Fibroblast of lung (primary cell): Measurements from ENCODE around the gene USH2A. TPM values are rescaled to one million over a fixed set of nuclear protein-coding genes. Genes with fewer than 3 reads are reported as not detected.
A peak's percentile ranks its signal among the peaks of the same experiment; 100 is the strongest.

Experiments used
- DNase-seq, 2 donors: peaks; one replicate each; pipeline versions ENCODE4 v3.0.0 to v3.0.0-alpha.2; 2010; ENCODE audit warnings: low read depth in 2 of 2
- H2AFZ ChIP-seq: 2 replicates; pipeline ENCODE4 v1.5.1; 2012; ENCODE audit warnings: low read length, control low read depth, inconsistent platforms
- H3K27ac ChIP-seq: 2 replicates; pipeline ENCODE4 v1.5.1; 2011; ENCODE audit warnings: low read length, control low read depth; ENCODE audit not compliant: insufficient read depth
- H3K27me3 ChIP-seq: 2 replicates; pipeline ENCODE4 v1.5.1; 2011; ENCODE audit warnings: mild to moderate bottlenecking, low read length; ENCODE audit not compliant: control insufficient read depth, insufficient read depth
- H3K36me3 ChIP-seq: 2 replicates; pipeline ENCODE4 v1.5.1; 2011; ENCODE audit warnings: low read length; ENCODE audit not compliant: control insufficient read depth, insufficient read depth
- H3K4me1 ChIP-seq: 2 replicates; pipeline ENCODE4 v1.5.1; 2011; ENCODE audit warnings: low read length; ENCODE audit not compliant: control insufficient read depth, insufficient read depth; ENCODE audit errors: extremely low read depth
- H3K4me2 ChIP-seq: 2 replicates; pipeline ENCODE4 v1.5.1; 2011; ENCODE audit warnings: low read length, control low read depth; ENCODE audit not compliant: insufficient read depth; ENCODE audit errors: extremely low read depth
- H3K4me3 ChIP-seq, 4 experiments: fragments of 200-600 bp in 1 of 4; sonication (generic) in 1 of 4; replicated peaks in 1 of 4; 2 replicates each; pipeline ENCODE4 v1.5.1; 2011 to 2016; ENCODE audit warnings: low read length in 4 of 4, low read depth in 3 of 4, mild to moderate bottlenecking in 3 of 4, control low read depth in 2 of 4, inconsistent platforms in 1 of 4, mixed read lengths in 1 of 4; ENCODE audit not compliant: insufficient read depth in 1 of 4; ENCODE audit errors: control extremely low read depth in 1 of 4
- H3K79me2 ChIP-seq: 2 replicates; pipeline ENCODE4 v1.5.1; 2012; ENCODE audit warnings: mild to moderate bottlenecking, low read length, inconsistent platforms; ENCODE audit not compliant: control insufficient read depth, insufficient read depth
- H3K9ac ChIP-seq: 2 replicates; pipeline ENCODE4 v1.5.1; 2011; ENCODE audit warnings: mild to moderate bottlenecking, low read length, control low read depth; ENCODE audit not compliant: insufficient read depth
- H3K9me3 ChIP-seq: 2 replicates; pipeline ENCODE4 v1.5.1; 2012; ENCODE audit warnings: low read depth, low read length; ENCODE audit not compliant: control insufficient read depth, insufficient read depth
- H4K20me1 ChIP-seq: 2 replicates; pipeline ENCODE4 v1.5.1; 2011; ENCODE audit warnings: low read length; ENCODE audit not compliant: control insufficient read depth, insufficient read depth; ENCODE audit errors: extremely low read depth
- EZH2 ChIP-seq: IDR thresholded peaks from 2 replicates; pipeline ENCODE4 v1.5.1; 2012; ENCODE audit warnings: low read length, control low read depth, mild to moderate bottlenecking; ENCODE audit errors: missing control alignments
- polyA plus RNA-seq, 2 donors: library from polyadenylated mRNA; depleted of rRNA in 1 of 2; stranded (reverse) in 1 of 2; unstranded in 1 of 2; fragments of >200 nt; gene quantifications; 2 replicates each; pipeline ENCODE4 v1.2.1, GENCODE V29; 2011 to 2012; ENCODE audit warnings: missing spikeins in 1 of 2
- total RNA-seq: library from RNA; depleted of rRNA; stranded (reverse); fragments of >200 nt; gene quantifications from 2 replicates; pipeline ENCODE4 v1.2.1, GENCODE V29; 2014
- TF ChIP-seq, protein P1 (sequence below), 2 donors: IDR thresholded peaks in 1 of 2; conservative IDR thresholded peaks in 1 of 2; 1 replicate in 1 of 2; 2 replicates in 1 of 2; pipeline ENCODE4 v1.5.1; 2011 to 2012; ENCODE audit warnings: low read length in 2 of 2, control low read depth in 1 of 2, inconsistent platforms in 1 of 2, low read depth in 1 of 2, mild to moderate bottlenecking in 1 of 2

Gene USH2A
- total and polyA plus RNA-seq, 2 donors (not counting 1 experiment from before 2014, with no cell fraction given), result under 0.01 to 0.01 TPM

DNA sequence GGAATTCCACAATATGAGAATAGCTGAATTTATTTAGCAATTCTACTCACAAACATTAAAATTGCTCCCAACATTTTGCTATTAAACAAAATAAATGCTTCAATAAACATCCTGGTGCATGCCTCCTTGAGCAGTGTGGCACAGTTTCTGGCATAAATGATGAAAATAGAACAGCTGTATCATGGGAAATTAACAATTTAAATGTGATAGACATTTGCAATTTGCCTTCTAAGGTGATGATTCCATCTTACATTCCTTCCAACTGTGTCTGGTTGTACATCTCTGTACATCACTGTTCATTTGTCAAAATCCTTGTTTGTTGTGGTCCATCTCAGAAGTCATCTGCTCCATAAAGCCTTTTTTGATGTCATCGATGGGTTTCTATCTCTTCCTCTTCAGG lies 657.4 kb downstream of the USH2A start:
- no peak overlapping the region for H3K27ac ChIP-seq
- H3K4me3 ChIP-seq, result no peak overlapping the region
- no peaks in the 10 kb centered on the region for H3K9me3 ChIP-seq
- no peak for DNase-seq
- no peaks in the 10 kb centered on the region for H3K4me1 ChIP-seq
- TF ChIP-seq, protein P1, sequence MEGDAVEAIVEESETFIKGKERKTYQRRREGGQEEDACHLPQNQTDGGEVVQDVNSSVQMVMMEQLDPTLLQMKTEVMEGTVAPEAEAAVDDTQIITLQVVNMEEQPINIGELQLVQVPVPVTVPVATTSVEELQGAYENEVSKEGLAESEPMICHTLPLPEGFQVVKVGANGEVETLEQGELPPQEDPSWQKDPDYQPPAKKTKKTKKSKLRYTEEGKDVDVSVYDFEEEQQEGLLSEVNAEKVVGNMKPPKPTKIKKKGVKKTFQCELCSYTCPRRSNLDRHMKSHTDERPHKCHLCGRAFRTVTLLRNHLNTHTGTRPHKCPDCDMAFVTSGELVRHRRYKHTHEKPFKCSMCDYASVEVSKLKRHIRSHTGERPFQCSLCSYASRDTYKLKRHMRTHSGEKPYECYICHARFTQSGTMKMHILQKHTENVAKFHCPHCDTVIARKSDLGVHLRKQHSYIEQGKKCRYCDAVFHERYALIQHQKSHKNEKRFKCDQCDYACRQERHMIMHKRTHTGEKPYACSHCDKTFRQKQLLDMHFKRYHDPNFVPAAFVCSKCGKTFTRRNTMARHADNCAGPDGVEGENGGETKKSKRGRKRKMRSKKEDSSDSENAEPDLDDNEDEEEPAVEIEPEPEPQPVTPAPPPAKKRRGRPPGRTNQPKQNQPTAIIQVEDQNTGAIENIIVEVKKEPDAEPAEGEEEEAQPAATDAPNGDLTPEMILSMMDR (conservative IDR thresholded peaks at IDR 0.05 in 1 of 2, IDR thresholded peaks at IDR 0.05 in 1 of 2; ENCODE audit: low read depth in 1 of 2, low read length in 2 of 2), result no peak
- TF ChIP-seq EZH2, result no peak
- H3K36me3 ChIP-seq, result no peaks in the 10 kb centered on the region
- no peaks in the 10 kb centered on the region for H3K27me3 ChIP-seq
- no peak overlapping the region for H3K9ac ChIP-seq
- no peak overlapping the region for H2AFZ ChIP-seq
- H3K4me2 ChIP-seq, result no peak overlapping the region
- H3K79me2 ChIP-seq, result no peaks in the 10 kb centered on the region
- no peaks in the 10 kb centered on the region for H4K20me1 ChIP-seq

DNA sequence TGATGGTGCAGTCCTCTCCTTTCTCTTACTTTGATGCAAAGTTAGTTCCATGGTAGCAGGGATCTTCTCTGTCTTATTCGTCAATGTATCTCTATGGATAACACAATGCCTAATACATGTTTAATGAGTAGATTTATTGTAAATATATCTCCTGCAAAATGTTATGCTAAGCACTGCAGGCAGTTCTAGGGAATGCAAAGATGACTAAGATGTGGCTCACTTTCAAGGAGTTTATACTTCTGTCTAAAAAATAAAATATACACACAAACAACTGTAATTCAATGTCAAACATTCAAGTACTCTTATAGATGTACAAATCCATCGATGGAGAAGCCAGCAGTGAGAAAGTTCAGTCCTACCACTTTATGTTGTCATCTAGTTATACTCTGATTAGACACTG lies 661.8 kb downstream of the USH2A start:
- TF ChIP-seq, protein P1 (conservative IDR thresholded peaks at IDR 0.05 in 1 of 2, IDR thresholded peaks at IDR 0.05 in 1 of 2; ENCODE audit: low read depth in 1 of 2, low read length in 2 of 2), result no peak
- no peak for TF ChIP-seq EZH2
- Histone ChIP-seq H3K9me3 (no peaks in the 10 kb centered on the region), H3K79me2 (no peaks in the 10 kb centered on the region), H3K27ac (no peak overlapping the region), H3K4me2 (no peak overlapping the region), H4K20me1 (no peaks in the 10 kb centered on the region), H3K4me1 (no peaks in the 10 kb centered on the region), H3K27me3 (no peaks in the 10 kb centered on the region), H3K36me3 (no peaks in the 10 kb centered on the region), H3K4me3 (no peak overlapping the region), H3K9ac (no peak overlapping the region), H2AFZ (no peak overlapping the region)
- DNase-seq, result peak in 1 of 2 donors; percentile 25

DNA sequence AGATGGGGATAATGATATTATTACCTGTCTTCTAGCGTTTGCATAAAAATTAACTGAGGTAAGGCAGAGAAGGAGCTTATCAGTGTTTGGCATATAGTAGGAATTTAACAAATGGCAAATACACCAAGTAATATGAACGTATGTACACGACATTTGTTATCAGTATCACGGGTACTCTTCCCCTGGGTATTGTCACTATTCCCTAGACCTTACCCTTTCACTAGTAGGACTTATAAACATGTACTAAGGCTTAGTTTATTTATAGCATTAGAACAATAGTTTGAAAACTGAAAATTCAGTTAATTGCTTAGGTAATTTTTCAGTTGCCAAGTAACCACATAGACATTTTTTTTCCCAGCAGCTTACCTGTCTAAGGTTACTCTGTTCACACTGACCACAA lies 669.1 kb downstream of the USH2A start:
- no peaks in the 10 kb centered on the region for H3K79me2 ChIP-seq
- H3K9ac ChIP-seq, result no peak overlapping the region
- no peak overlapping the region for H2AFZ ChIP-seq
- no peaks in the 10 kb centered on the region for H4K20me1 ChIP-seq
- no peaks in the 10 kb centered on the region for H3K36me3 ChIP-seq
- DNase-seq, result no peak
- H3K27ac ChIP-seq, result no peak overlapping the region
- H3K9me3 ChIP-seq, result no peaks in the 10 kb centered on the region
- H3K27me3 ChIP-seq, result no peaks in the 10 kb centered on the region
- H3K4me2 ChIP-seq, result no peak overlapping the region
- TF ChIP-seq EZH2, result no peak
- TF ChIP-seq, protein P1 (conservative IDR thresholded peaks at IDR 0.05 in 1 of 2, IDR thresholded peaks at IDR 0.05 in 1 of 2; ENCODE audit: low read depth in 1 of 2, low read length in 2 of 2), result no peak
- no peak overlapping the region for H3K4me3 ChIP-seq
- H3K4me1 ChIP-seq, result no peaks in the 10 kb centered on the region
